Suppressor macrophage treated with lipopolysaccharide for 1 hour (primary cell): ENCODE data around the gene FFAR2.
"Not testable (repeated sequence)": the region's sequence is repeated elsewhere in the genome, so short reads cannot be mapped to it uniquely, and the experiment has no call there.

Experiments used
- DNase-seq, 3 donors: peaks; one replicate each; pipeline ENCODE4 v3.0.0-alpha.2; 2020 to 2022

The FFAR2 gene

DNA sequence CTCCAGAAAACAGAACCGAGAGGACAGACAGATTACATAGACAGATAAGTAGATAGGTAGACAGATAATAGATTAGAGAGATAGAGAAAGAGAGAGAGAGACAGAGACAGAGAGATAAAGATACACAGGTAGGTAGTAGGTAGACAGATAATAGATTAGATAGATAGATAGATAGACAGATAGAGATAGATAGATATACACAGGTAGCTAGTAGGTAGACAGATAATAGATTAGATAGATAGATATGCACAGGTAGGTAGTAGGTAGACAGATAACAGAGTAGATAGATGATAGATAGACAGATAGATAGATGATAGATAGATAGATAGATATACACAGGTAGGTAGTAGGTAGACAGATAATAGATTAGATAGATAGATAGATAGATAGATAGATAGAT lies 10.1 kb downstream of the FFAR2 start:
- no peak for DNase-seq

- peak; percentile 60 to 63 (median 62) for DNase-seq
Observed at GRCh38 chr19:35458731-35459391, 10.8 kb downstream of the FFAR2 start.

DNA sequence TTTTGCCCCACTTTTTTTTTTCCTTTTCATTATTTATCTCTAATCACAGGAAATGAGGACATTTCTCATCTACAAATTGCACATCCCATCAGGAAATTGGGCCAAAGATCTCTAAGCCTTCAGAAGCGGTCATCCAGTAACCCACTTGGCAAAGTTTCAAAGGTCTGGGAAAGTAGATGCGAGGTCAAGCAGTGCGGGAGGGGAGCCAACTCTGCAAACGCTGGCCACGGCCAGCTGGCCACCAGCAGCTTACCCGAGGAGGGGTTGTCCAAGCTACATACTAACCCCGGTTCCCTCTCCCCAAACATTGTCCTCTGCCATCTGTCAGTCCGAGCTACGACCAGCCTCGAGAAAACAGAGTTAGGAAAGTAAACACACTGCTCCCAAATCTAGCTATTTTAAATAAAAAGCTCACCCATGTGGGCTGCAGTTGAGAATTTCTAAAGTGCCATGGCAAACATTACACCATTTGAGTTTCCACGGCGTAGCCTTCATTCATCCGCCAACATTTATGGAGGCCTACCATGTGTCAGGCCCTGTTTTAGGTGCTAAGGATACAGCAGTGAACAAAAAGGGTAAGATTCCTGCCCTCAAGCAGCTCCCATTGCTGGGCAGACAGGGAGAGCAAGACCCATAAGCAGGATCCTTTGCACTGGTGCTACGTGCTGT lies 11.5 kb downstream of the FFAR2 start:
- DNase-seq: no peak

GRCh38 chr19:35460608-35461007 lies 12.6 kb downstream of the FFAR2 start:
- DNase-seq: peak; percentile 55 to 80 (median 71)

- DNase-seq: peak in 1 of 3 donors; percentile 14
Observed at GRCh38 chr19:35461060-35461459, 13.0 kb downstream of the FFAR2 start.

GRCh38 chr19:35461788-35462187 lies 13.7 kb downstream of the FFAR2 start:
- not testable (repeated sequence) for DNase-seq

GRCh38 chr19:35462476-35462953 lies 14.5 kb downstream of the FFAR2 start:
- peak; percentile 91 to 98 (median 95) for DNase-seq

DNA sequence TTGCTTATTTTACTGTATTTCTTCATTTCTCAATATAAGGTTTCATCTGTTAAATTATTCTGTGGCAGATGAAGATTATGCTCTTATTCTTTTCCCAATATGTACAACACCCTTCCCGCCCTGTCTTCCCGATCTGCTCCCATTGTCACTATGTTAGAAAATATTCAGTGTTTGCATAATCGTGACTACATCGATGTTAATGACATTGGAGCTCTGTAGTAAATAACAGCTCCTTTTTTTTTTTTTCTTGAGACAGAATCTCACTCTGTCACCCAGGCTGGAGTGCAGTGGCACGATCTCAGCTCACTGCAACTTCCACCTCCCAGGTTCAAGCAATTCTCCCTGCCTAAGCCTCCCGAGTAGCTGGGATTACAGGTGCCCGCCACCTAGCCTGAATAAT lies 14.9 kb downstream of the FFAR2 start:
- DNase-seq: peak in 2 of 3 donors; percentile 45 to 49

GRCh38 chr19:35466259-35466658 lies 18.2 kb downstream of the FFAR2 start:
- no peak for DNase-seq

GRCh38 chr19:35468637-35469036 lies 20.6 kb downstream of the FFAR2 start:
- DNase-seq: peak; percentile 73 to 78 (median 74)

- no peak for DNase-seq
Observed at GRCh38 chr19:35470128-35470527, 22.1 kb downstream of the FFAR2 start.

DNA sequence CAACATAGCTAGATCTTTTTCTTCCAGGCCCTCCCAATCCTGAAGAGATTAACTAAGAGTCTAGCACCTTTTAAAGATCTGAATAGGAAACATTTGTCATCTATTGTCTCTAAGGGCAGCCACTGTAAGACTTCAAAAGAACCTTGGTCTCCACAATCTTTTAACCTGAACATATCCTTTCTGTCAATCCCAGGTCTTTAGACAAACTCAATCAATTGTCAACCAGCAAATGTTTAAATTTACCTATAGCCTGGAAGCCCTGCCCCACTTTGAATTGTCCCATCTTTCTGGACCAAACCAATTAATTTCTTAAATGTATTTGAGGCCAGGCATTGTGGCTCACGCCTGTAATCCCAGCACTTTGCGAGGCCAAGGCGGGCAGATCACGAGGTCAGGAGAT lies 23.0 kb downstream of the FFAR2 start:
- DNase-seq: not testable (repeated sequence)

GRCh38 chr19:35471946-35472345 lies 23.9 kb downstream of the FFAR2 start:
- no peak for DNase-seq

GRCh38 chr19:35474104-35474503 lies 26.0 kb downstream of the FFAR2 start:
- no peak for DNase-seq

DNA sequence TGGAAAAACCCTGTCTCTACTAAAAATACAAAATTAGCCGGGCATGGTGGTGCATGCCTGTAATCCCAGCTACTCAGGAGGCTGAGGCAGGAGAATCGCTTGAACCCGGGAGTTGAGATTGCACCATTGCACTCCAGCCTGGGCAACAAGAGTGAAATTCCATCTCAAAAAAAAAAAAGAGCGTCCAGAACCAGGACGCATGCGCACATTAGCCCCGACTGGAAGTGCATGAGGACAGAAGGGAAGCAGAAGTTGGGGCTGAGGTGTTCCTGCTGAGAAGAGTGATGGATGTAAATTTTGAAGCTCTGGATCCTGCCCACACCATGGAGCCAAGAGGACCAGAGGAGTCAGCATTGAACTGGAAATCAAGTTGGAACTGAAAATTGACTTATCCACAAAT lies 26.5 kb downstream of the FFAR2 start:
- DNase-seq: not testable (repeated sequence)

DNA sequence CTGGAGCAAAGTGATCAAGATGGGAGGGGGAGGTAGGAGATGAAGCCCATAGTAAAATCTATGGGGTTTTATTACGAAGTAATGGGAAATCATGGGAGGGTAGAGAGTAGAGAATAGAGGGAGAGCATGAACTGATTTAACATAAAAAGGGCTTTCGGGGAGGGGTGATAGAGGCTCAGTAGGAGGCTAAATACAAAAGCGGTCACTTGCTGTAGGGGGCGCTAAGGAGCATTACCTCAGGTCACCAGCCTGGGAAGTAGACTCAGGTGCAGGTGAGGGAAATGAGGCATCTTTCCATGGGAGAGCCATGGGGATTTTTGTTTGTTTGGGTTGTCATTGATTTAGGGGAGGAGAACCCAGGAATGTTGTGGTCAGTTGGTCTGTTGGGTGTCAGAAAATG lies 28.1 kb downstream of the FFAR2 start:
- peak in 1 of 3 donors; percentile 29 for DNase-seq

GRCh38 chr19:35478794-35479677 lies 31.0 kb downstream of the FFAR2 start:
- peak in 1 of 3 donors; percentile 17 for DNase-seq

DNA sequence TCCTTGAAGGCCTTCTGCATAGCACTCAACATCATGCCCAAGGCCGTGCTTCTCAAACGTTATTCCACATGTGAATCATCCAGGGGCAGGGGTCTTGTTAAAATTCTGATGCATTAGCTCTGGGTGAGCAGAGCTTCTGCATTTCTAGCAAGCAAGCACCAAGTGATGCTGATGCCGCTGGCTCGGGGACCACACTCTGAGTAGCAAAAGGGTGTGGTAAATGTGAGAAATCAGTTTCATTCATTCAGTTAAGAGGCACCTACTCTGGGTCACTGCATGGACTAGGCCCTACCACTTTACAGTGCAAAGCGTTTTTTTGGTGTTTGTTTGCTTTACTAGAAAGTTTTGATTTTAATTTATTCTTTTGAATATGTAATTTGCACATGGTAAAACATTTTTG lies 35.0 kb downstream of the FFAR2 start:
- DNase-seq: no peak

DNA sequence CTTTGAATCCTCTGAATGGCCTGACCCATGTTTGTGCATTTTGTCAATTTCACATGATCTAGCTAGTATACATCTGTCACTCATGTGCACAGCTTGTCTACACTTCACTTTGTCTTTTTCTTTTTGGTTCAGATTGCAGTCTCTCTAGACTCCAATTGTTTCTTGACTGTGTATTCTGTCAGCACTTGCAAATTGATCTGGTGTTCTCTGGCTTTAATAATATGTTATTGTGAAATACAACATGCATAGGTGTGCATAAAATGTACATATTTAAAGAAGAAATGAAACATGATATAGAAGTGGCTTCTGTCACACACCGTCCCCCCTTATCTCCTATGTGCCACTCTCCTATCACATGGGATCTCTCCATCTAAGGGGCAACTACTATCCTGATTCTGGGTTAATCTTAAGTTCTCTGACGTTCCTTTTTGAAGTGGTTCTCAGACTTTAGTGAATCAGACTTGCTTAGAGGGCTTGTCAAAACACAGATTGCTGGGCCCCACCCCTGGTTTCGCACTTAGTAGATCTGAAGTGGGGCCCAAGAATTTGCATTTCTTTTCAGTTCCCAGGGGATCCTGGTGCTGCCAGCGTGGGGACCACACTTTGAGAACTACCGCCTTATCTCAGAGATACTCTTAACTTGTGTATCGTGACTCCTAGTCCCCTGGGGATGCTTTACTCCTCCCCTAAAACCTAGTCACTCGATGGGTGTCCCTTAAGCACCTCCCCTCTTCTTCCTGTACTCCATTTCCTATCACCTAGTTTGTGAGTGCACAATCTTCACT lies 36.4 kb downstream of the FFAR2 start:
- no peak for DNase-seq

DNA sequence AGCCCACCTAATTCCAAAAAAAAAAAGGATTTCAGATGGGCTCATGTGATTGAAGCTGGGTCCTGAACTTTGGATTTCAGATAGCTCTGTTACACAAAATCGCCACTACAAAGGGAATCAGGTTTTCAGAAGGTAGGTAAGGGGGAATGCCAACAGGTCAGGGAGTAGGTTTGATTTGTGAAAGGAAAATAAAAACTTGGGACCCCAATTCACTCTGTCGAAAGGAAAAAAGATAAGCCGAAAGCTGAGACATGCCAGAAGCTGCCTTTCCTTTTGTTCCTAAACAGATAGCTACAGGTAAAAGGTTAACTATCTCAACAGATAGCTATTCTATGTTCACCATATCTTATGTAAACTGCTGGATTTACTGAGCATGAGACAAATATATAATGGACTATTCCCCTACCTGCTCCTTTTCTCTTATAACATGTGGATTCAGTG lies 38.2 kb downstream of the FFAR2 start:
- no peak for DNase-seq

GRCh38 chr19:35487656-35488182 lies 39.7 kb downstream of the FFAR2 start:
- no peak for DNase-seq

DNA sequence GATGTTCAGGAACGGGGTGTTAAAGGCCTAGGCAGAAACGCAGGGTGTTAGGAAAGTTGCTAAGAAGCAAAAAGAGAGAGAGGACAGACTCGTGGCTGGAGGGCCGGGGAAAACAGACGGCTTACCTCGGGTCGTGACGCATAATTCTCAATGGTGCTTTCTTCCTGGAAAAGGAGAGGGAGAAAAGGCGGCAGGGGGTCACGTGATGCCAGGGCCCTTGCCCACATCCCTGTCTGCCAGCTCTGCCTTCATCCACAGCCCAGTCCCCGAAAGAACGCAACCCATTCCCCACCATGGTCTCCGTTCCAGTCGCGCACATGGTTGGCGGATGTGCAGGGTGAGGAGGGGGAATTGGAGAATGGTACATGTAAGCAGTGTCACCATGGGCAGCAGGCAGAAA lies 40.6 kb downstream of the FFAR2 start:
- no peak for DNase-seq
